ENCODE results near the gene KCNJ1. TPM values are rescaled to one million over a fixed set of nuclear protein-coding genes. Genes with fewer than 3 reads are reported as not detected.

KCNJ1 gene
- total RNA-seq, 1 experiment from 2014 or later, result not detected

DNA sequence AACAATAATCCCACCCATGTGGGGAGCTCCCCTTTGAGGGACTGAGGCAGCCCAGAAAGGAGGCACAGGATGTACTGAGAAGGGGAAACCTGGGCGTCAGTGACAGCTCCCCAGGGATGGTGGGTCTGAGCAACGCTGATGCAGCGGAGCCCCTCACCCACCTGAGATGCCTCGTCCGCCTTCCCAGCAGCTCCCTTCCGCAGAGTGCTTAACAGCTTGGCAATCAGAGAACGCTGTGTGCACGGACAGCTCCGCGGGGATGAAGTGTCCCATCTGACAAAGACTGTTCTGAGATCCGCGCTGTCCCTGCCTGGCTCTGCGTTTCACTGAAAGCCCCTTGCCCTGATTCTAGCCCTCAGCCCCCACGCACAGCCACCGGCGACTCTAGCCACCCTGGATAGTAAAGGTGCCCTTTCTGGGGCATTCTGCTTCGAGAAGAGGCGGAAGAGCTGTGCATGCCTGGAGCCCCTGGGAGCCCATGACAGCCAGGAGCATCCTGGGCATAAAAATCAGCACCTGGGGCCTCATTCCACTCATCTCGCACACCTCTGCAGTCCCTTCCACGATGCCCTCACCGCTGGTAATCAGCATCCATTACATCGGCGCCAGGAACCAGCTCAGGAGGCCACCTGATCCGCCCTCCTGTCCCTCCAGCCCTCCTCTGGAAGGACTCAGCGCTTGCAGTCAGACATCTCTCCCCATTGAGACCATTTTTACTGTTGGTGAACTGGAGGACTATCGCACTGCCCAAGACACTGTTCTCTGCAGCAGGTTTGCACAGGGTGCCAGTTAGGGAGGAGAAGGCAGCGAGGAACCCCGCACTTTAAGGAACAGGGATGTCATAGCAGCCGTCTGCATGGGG lies 34.8 kb upstream of the KCNJ1 start:
- no peak for DNase-seq (ENCODE audit: low spot score)

DNA sequence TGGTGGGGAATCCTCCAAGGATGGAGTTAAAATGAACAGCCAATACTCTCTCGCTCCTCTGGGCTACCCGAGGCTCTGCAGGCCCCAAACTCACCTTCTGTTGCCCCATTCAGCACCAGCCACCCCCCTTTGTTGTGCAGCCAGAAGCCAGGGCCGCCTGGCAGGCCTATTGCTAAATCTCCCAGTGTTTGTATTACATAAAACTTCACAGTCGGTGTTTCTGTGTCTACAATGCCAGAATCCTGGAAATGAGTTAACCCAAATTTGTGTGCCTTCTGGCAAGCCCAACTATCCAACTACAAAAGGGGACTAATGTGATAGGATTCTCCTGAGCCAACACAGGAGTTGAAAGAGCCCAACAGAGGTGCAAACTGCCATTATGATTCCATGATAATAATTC lies 33.4 kb upstream of the KCNJ1 start:
- DNase-seq (ENCODE audit: low spot score), result no peak

DNA sequence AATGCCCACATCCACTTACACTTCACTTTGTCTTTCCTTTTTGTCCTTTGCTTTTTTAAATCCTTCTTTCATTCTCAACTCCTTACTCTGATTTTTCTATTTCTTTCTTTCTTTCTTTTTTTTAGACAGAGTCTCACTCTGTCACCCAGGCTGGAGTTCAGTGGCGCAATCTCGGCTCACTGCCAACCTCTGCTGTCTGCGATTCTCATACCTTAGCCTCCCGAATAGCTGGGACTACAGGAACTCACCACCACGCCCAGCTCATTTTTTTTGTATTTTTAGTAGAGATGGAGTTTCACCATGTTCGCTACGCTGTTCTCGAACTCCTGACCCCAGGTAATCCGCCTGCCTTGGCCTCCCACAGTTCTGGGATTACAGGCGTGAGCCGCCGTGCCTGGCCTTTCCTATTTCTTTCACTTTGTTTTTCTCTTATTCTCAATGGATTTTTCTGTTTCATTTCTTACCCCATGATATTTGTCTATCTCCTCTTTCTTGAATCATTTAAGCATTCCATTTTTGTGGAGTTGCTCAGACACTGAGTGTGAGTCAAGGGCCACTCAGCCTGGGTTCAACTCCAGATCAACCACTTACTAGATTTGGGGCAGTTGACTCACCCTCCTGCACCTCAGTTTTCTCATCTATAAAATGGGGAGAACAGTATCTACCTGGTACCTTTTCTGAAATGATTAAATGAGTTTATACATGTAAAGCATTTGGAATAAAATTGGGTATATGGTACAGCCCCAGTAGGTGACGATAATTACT lies 31.7 kb upstream of the KCNJ1 start:
- DNase-seq (ENCODE audit: low spot score), result no peak

DNA sequence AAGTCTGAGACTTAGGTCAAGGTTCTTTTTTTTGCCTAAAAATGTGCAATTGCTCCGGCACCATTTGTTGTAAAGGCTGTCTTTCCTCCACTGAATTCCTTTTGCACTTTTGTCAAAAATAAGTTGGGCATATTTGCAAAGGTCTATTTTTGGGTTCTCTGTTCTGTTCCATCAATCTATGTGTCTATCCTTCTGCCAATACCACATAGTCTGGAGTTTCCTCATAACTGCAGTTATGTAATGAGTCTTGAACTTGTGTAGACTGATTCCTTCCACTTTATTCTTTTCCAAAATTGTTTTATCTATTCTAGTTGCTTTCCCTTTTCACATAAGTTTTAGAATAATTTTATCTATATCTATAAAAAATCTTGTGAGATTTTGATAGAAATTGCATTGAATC lies 30.7 kb upstream of the KCNJ1 start:
- no peak for DNase-seq (ENCODE audit: low spot score)

DNA sequence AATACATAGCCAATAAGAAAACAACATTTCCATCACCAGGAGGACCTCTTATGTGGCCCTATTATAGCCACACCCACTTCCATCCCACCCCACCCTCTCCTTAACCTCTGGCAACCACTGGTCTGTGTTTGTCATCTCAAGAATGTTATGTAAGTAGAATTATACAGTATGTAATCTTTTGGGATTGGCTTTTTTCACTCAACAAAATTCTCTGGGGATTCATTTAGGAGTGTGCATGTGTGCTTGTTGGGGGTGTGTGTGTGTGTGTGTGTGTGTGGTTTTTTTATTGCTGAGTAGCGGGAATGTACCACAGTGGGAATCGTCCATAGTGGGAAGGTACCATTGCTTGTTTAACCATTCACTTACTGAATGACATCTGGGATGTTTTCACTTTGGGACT lies 29.3 kb upstream of the KCNJ1 start:
- DNase-seq (ENCODE audit: low spot score), result no peak

DNA sequence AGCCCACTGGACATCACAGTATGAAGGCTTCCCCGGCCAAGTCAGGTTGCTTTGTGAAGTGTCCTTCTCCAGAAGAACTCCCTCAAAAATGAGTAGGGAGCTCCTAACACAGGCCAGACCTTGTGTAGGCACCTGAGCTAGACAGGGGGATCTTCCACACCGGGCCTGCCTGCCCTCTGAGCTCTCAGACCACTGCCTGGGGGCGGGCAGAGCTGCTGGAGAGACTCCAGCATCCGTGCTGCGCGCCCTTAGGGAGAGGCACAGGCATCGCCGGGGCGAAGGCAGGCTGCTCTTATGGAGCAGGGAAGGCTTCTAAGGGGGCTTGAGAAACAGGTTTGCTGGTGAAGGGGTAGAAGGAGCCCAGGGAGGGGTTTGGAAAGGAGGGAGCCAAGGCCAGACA lies 28.4 kb upstream of the KCNJ1 start:
- DNase-seq (ENCODE audit: low spot score), result no peak

DNA sequence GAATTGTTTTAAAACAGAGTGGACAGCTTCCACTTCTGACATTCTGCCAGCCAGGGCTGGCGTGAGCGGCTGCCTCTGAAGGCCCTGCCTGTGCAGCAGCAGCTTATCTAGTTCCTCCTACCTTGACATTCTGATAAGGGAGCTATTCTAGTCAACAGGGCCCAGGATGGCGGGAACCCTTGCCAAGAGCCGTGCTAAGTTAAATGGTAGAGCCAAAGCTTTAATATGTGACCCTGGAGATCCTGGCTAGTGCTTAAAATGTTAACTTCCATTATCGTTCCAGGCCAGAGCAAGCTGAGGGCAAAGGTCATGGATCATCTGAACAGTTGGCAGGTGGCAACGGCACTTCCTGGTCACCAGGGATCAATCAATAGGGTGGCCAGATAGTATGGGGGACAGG lies 27.6 kb upstream of the KCNJ1 start:
- DNase-seq (ENCODE audit: low spot score), result no peak

DNA sequence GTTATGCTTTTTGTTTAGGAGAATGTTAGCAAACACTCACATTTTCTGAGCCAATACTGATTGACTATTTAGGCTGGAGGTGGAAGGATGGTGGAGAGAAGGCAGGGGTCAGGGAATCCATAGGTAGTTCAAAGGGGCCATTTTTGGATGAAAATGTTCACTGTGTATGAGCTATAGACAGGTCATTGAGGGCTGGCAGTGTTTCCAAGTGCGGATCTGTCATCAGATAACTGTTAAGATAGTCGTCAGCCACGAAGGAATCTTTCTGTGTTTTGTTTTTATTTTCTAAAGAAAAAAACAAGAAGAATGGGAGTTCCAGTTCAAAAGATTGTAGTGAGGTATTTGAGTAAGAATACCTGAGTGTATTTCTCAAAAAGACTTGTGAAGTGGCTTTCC lies 27.2 kb upstream of the KCNJ1 start:
- DNase-seq (ENCODE audit: low spot score), result no peak

DNA sequence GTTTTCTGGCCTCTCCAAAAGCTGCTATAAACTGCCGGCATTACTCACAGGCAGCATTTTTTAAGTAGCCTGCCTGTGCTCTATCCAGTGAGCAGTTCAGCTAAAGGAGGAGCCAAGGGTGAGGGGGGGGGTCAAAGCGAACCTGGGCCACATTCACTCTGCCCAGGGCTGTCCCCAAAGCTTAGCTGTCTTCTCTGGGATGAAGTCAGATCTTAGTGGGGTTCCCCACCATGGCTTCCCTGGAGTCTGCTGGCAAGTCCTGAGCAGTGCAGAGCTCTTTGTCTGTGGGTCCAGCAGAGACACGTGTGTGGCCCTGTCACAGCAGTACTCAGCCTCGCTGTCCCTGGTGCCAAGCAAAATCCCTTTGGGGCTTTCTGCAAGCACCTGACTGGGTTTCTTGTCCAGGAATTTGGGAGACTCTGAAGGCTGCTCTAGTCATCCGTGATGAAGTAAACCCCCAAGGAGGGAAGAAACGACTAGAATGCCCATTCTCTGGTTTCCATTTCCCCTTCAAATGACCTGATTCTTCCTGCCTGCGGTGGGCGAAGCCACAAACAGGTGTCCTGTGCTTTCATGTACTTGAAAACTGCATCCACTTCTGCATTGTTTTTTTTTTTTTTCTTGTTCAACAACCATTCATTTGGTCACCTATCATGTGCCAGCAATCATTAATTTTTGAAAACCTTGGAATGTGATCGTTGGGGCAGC lies 26.6 kb upstream of the KCNJ1 start:
- no peak for DNase-seq (ENCODE audit: low spot score)

DNA sequence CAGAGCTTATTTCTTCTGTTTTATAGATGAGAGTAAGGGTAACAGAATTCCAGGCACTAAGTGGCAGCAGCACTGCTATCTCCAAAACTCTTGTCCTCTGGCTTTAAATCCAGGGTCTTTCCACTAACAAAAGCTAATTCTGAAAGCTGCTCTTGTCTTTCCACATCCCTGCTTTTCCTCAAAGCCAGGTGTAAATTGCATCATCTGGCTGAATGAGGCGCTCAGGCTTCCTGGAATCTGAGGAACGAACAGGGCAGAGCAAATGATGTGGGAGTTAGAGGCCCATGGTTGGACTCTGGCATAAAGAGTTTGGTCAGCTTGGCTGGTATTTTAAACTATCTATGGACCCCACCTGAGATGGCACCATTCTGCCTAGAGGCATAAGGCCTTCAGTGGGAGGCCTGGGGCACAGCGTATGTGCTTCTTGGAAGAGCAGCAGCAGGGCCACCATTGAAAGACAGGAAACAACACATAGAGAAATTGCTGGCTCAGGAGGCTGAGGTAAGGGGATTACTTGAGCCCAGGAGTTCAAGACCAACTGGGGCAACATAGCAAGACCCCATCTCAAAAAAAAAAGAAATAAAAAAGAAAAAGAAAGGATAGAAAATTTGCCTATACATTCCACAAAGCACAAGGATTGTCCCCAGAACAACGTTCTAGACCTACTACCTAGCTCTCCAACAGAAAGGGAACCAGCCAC lies 25.9 kb upstream of the KCNJ1 start:
- DNase-seq (ENCODE audit: low spot score), result no peak

DNA sequence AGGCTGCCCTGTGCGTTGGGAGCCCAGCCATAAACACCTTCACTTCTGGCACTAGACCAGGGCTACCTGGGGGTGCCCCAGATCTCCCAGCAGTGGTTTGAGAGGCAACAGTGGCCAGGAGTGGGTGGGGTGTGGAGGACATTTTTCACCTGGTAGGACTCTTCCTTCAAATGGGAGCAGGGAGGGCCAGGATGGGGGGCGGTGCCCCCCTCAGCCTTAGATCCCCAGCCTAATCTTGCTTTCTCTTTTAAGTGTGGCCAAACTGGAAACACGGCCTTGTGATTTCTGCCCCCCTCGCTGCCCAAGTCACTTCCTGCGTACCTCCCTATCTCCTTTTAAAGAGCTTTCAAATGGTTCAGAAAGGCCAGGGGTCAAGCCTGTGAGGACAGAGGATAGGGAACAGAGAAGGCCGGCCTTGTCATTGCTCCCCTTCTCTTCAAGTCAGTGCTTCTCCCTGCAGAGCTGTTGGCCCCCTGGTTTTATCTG lies 24.9 kb upstream of the KCNJ1 start:
- no peak for DNase-seq (ENCODE audit: low spot score)

DNA sequence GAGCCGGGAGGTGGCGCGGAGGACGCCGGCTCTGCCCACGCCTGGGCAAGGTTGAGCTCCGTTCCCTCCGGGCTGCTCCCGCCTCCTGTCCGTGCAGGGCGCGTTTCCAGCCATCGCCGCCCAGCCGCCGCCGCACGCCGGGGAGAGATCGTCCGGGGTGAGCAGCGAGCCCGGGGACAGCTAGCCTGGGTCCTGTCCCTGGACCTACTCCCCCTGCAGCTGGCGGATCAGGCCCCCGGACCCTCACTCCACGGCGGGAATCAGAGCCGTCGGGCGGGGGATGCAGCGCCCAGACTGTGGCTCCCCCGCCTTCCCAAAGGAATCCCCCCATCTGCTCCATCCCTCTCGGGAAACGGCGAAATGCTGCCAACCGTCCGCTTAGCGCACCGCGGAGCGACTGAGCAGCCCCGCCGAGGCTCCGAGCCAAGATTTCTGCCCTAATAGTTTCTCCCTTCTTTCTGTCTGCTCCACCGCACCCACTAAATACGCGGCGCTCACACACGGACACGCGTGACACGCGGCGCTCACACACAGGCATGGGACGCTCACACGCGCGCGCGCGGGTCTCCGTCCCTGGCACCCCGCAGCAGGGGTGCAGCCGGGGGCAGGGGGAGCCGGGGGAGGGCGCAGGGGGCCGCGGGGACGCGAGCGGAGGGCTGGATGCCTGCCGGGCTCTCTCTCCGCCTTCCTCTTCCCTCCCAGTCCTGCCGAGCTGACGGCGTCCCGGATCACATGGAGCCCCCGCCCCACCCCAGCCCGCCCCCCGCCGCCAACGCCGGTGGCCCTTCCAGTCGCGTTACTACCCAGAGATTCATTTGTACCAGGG lies 23.7 kb upstream of the KCNJ1 start, which contains the start of gene KCNJ5:
Gene KCNJ5, plus strand, starts transcription at position 814 of the 826 bp plus-strand sequence. CDS start 19,918 bp downstream, outside the sequence.
- no peak for DNase-seq (ENCODE audit: low spot score)

DNA sequence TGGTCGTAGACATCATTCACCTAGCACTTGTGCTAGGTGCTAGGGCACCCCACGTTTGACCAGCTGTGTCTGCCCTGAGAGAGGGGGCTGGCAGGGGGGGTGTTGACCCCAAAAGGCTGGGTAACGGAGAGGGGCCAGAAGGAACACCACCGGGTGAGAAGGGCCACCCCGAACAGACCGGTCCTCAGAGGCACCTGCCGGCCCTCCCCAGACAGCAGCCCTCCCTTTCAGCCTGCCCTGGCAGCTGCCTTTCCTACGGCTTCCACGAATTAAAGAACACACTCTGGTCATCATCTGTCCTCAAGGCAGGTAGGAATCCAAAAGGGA lies 23.1 kb upstream of the KCNJ1 start:
- no peak for DNase-seq (ENCODE audit: low spot score)

DNA sequence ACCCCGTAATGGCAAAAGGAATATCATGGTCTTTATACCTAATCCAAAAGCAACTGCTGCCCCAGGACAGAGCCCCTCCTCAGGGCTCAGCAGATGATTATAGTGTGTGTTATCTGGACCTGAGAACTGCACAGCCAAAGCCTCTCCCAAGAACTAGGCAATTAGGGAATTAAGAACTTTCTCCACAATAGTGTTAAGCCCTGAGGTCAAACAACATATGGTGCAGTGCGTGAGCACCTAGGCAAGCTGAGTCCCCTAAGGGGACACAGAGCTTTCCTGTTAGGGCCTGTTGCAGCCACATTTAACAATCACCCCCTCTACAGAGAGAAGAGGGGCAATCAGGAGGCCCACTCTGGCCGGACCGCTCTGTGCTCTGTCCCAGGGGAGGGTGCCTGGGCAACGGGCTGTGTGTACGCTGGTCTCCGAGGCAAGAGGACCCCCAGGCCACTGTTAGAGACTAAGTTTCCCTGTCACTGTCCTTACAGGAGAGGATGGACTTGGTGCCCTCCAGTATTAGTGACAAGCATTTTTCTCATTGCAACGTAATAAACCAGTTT lies 22.6 kb upstream of the KCNJ1 start:
- no peak for DNase-seq (ENCODE audit: low spot score)

DNA sequence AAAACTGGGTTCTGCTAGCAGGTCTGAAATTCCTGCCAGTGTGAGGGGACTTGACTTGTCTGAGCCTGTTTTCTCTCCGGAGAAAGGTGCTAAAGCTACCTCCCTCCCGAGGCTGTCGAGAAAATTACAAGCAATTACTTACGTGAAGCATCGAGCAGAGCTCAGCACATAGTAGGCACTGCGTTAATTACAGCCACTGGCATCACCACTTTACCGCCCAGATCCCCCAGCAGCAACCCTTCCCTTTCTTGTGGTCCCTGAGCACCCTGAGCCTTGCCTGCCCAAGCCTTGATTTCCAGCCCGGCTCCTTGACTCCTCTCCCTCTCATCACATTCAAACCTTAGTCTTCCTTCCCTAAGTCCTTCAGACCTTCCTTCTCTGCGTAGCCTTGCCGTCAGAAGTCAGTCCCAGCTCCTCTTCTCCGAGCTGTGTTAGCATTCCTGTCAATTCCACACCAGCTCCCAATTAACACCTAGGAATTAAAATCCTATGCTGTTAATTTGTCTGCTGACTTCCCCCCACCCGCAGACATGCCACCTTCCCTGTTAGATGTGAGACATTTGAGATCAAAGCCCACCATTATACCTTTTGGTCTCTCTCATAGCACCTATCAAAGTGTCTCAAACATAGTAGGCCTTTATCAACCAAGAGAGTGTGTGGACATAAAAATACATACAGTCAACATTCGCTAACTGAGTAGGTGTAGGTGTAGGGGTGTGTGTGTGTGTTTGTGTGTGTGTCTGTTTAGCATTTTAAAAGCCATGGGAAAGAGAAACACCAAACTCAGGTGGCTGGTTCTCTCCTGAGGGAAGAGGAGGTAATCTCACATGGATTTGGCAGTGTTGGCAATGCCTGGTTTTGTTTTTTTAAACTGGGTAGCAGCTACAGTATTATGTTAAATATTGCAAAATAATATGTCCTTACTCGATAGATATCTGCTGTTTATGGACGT lies 21.2 kb upstream of the KCNJ1 start:
- DNase-seq (ENCODE audit: low spot score), result no peak

DNA sequence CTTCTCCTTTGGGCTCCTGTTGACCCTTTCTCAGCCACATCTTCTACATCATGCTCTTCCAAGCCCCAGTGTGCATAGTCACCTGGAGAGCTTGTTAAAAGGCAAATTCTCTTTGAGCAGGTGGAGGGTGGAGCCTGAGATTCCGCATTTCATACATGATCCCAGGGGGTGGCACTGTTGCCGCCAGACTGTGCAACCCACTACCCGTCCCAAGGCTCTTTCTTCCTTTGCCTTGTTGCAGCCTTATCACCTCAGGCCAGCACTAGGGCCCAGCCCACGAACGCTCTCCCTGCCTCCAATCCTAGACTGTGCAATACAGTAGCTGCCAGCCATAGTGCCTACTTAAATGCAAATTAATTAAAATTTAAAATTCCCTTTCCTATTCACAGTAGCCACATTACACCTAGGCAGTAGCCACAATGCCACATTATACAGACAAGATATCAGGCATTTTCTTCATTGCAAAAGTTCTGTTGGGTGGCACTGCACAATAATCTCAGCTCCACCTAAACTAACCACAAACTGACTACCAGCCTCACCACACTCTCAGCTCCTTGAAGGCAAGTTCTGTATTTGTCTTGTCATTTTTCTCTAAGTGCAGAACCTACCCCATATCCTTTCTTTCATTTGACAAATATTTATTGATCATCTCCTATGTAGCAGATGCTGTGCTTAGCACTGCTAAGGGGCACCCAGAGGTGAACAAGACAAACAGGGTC lies 19.5 kb upstream of the KCNJ1 start:
- no peak for DNase-seq (ENCODE audit: low spot score)

DNA sequence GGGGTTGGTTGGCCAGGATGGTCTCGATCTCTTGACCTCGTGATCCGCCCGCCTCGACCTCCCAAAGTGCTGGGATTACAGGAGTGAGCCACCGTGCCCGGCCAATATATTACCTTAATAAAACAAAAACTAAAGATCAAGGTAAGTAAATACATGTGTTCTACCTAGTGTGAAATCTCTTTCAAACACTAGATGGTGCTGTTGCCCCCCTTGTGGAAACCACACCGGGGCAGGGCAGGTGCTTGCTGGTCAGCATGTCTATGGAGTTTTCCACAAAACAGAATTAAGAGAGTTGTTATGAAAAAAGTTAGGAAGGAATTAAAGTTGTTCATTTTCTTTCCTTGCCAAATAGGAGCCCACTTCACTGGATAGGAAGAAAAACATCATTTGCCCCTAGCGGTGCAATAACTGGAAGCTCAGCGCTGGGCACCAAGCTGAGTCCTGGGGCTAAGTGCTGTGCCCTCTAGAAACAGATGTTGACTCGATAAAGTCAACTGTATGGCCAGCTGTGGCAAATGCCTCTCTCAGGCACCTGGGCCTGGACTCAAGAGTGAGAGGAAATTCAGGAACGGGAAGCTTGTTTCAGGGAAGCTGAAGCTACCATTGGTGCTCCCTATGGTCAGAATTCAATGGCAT lies 17.7 kb upstream of the KCNJ1 start:
- DNase-seq (ENCODE audit: low spot score), result peak; percentile 29

DNA sequence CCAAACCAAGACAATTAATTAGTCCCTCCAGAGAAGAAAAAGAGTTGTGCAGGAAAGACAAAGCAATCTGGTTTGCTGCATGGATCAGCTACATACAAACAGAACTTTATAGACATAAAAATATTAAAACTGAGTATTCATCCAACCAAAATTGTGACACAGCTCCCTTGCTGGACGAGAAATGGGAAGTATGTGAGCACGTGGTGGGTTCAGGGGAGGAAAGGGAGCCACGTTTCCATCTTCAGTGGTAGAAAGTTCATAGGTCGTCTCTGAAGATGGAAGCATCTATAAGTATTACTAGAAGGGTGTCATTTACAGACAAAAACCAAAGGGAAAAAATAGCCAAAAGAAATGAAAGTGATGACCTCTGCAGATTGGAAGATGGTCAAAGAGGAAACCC lies 17.0 kb upstream of the KCNJ1 start:
- DNase-seq (ENCODE audit: low spot score), result no peak

All from A172 (cell line).